Measurements from ENCODE around the gene SPTB.

Gene SPTB

GRCh38 chr14:64782196-64782595 is 97.5 kb downstream of the SPTB start:
- DNase-seq: no peak

- no peak for DNase-seq
These were observed 100.2 kb downstream of the SPTB start for GRCh38 chr14:64779472-64779871.

GRCh38 chr14:64778104-64778754 is 101.5 kb downstream of the SPTB start:
- no peak for DNase-seq

- DNase-seq: no peak
These were observed 102.2 kb downstream of the SPTB start for GRCh38 chr14:64777461-64777860.

GRCh38 chr14:64775081-64775777 is 104.5 kb downstream of the SPTB start:
- DNase-seq: no peak

GRCh38 chr14:64774272-64774671 is 105.4 kb downstream of the SPTB start:
- DNase-seq: no peak

GRCh38 chr14:64773577-64773976 is 106.1 kb downstream of the SPTB start:
- no peak for DNase-seq

- DNase-seq: no peak
These were observed 106.7 kb downstream of the SPTB start for GRCh38 chr14:64773046-64773445.

GRCh38 chr14:64772397-64772950 is 107.2 kb downstream of the SPTB start:
- no peak for DNase-seq

- DNase-seq: no peak
These were observed 108.5 kb downstream of the SPTB start for GRCh38 chr14:64771161-64771560.

- DNase-seq: no peak
These were observed 109.0 kb downstream of the SPTB start for GRCh38 chr14:64770751-64771150.

- no peak for DNase-seq
These were observed 110.3 kb downstream of the SPTB start for GRCh38 chr14:64769096-64770020.

- DNase-seq: no peak
These were observed 111.2 kb downstream of the SPTB start for GRCh38 chr14:64768401-64769095.

- no peak for DNase-seq
These were observed 112.3 kb downstream of the SPTB start for GRCh38 chr14:64767215-64767964.

- DNase-seq: no peak
These were observed 113.1 kb downstream of the SPTB start for GRCh38 chr14:64766430-64767151.

GRCh38 chr14:64765740-64766302 is 113.9 kb downstream of the SPTB start:
- no peak for DNase-seq

GRCh38 chr14:64764641-64765520 is 114.8 kb downstream of the SPTB start:
- peak; percentile 85 for DNase-seq

GRCh38 chr14:64763801-64764621 is 115.7 kb downstream of the SPTB start:
- DNase-seq: no peak

Measured in activated CD8-positive, alpha-beta memory T cell treated with anti-CD3 and anti-CD28 coated beads for 24 hours (primary cell).